ENCODE results near the gene TMEM272.

Gene TMEM272

DNA sequence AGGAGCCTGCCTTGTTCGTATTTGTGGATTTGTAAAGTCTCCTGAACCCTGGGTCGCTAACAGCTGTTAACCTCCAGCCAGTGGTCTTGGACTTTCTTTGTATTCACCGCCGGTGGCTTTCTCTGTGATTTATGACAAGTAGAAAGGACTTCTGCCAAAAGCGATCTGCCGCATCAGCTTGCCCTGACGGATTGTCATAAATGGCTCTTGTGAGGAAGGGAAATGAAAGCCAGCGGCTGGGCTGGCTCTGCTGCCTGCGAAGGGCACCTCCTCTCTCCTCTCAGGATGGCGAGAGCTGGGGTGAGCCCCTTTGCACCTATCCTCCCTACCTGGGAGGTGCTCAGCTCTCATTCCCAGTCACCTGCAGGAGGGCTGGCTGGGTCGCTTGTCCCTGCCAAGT lies 66.6 kb downstream of the TMEM272 start:
- no peak for DNase-seq

DNA sequence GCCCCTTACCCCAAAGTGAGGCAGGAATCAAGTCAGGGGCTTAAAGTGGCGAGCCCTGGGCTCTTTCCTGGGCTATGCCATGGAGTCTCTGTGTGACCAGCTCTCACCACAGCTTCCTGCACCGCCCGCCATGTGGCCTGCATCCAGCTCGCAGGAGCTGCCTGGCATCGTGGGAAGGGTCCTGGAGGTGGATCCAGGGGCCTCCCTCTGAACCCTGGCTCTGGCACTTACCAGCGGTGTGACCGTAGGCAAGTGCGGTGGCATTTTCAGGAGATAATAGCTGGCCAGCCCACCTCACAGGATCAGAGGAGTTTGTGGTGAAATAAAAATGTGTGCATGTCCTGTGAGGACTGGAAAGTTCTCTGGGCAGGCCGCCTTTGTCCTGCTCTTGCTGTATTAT lies 67.1 kb downstream of the TMEM272 start:
- DNase-seq, result no peak

DNA sequence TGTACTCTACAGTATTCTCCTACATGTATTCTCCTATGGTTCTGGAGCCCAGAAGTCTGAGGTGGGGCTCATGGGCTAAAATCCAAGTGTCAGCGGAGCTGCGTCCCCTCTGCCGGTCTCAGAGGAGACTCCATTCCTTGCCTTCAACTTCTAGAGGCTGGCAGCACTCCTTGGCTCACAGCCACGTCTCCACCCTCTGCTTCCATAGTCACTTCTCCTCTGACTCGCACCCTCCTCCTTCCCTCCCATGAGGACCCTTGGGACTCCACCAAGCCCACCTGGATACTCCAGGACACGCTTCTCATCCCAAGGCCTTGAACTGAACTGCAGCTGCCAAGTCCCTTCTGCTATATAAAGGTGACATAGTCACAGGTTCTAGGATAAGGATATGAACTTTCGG lies 68.8 kb downstream of the TMEM272 start:
- no peak for DNase-seq

DNA sequence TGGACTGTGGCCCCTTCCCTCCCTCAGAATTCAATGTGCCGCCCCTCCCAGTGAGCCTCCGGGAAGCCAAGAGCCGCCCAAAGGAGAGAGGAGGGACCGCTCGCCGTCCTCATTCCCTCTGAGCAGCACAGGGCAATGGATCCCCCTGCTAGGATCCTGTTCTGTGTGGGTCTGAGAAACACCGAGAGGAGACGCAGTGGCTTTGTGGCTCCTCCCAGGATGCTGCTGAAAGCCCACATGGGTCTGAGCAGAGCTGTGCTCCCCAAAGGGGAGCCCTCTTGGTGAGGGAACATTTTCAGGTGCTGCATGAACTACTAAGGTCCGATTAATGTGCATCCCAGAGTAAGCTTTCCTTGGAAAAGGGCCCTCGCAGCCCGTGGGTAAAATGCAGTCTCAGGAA lies 71.5 kb downstream of the TMEM272 start:
- no peak for DNase-seq

DNA sequence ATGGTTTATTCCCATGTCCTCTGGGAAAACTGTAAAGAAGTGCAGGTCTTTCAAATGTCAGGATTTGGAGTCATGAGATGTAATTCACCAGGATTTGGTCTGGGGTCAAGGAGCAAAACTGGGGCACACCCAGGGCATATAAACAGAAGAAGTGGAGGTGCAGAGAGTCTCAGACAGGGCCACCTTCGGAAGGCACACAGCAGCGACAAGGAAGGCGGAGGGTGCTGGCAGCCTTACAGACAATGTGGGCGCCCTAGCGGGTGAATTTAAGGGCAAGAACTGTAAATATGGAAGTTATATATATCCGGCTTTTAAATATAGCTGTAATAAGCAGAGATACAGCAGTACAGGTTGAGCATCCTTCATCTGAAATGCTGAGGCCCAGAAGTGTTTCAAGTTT lies 72.2 kb downstream of the TMEM272 start:
- DNase-seq, result no peak

DNA sequence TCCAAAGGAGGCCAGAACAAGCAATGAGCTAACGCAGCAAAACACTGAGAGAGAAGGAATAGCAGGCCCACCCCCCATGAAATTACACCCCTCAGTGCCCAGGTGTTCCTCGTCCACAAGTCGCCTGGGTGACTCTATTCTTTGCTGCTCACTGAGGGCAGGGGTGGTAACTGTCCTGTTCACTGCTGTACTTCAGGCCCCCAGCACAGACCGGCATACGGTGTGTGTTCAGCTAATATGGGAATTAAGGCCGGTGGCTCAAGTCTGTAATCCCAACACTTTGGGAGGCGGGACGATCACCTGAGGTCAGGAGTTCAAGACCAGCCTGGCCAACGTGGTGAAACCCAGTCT lies 72.9 kb downstream of the TMEM272 start:
- DNase-seq, result no peak

DNA sequence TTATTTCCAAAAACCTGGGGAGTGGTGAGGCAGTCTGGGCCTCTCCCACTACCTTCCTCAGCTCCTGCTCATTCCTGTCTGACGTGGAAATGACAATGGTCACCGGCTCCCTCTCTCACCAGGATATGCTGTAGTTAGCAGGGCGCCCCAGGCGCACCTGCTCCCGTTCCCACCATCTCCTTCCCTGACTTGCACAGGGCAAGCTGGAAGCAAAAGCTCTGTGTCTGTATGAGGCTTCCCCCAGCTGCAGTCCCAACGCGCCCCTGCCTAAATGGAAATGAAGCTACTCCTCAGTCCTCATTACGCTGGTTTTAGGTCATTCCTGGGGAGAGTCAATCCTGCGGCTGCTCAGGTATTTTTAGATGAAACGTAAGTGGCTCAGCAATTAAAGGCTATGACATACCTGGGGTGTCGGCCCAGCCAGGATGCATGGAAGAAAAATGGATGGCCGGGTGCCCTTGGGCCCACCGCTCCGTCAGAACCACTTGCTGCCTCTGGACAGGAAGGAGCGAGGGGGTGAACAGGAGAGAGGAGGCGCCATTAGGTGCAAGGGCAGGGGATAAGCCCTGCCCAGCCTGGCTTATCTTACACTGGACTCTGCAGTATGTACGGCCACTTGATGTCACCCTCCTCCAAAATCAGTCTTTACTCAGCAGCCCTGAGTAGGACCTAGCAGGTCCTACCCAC lies 73.4 kb downstream of the TMEM272 start:
- DNase-seq, result no peak

DNA sequence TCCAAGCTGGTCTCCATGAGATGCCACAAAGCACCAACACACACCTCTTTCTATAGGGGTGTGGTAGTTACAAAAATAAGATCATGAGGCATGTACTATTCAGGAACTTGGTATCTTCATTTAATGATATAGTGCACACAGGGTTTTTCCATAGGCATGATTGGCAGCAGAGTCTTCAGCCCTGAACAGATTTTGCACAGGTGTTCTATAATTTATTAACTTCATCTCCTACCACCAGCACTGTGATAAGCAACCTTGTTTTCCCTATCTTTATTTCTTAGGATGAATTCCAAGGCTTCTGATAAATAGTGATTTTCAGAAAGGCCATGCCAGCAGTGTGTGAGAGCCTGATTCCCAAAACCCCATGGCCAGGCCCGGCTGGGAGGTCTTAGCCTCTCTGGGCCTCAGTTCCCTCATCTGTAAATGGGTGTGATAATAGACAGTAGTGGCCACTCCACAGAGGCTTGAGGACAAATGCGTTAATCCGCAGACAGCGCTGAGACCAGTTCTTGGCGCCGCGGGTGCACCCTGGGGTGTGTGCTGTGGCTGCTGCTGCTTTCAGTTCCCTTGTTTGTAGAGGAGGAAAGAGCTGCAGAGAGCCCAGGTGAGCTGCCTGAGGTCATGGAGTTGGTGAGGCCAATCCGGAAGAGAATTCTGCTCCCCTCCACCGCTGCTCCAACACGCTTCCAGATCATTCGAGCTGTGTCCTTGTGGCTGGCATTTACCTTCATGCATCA lies 74.1 kb downstream of the TMEM272 start:
- no peak for DNase-seq

DNA sequence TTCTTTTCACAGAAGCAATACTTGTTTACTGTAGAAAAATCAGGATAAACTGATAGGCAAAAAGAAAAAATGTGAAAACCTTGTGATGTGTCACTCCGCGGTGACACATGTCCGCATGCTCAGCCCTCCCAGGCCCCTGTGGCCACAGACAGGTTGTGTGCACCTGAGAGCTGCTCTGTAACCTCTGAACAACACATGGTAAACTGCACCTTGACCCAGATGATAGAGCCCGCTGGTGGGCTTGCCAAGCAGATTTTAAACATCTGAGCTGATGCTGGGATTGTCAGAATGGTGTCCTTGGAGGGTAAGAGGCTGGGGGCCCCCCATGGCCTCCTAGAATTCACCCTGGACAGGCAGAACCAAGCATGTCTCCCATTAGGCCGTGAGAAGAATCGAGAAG lies 74.8 kb downstream of the TMEM272 start:
- DNase-seq, result no peak

DNA sequence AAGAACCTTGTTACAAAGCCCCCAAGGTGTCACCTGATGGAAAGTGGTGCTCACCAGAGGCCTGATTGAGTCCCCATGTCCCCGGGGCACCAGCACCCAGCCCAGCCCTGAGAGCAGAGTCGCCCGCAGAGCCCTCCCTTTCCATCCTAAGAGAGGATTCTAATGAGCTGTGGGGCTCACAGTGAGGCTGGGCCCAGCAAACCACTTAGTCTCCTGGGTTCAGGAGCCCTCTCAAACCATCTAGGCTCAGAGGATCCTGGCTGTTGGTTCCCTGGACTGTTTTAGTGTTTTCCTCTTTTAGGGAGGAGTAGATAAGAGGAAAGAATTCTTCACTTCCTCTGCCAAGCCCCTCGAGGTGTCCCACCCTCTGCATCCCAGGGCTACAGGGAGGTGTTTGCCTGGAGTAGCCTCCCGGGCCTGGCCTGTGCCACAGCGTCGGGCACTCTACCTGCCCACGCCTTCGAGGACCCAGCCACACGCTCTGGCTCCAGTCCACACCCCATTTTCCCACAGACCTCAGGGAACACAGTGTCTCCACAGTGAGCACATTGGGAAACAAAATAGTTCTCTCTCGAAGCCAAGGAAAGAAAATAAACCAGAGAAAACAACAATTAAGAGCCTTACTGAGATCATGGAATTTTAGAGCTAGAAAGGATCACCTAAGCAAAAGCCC lies 75.4 kb downstream of the TMEM272 start:
- no peak for DNase-seq

DNA sequence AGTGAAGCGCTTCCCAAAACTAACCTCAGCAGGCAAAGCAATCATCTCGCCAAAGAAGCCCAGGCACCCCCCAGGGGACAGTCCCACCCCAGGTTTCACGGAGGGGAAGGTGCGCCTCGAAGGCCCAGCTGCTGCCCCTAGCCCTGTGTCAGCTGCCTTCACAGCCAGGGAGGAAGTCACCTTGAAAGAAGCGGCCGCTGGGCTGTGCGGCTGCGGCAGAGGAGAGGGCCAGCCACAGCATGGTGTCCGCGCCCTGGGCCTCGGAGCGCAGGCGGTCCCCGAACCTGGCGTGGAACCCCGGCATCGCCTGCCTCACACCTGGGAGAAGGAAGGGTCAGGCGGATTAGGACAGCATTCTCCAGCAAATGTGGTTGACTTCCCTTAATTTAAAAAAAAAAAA lies 76.0 kb downstream of the TMEM272 start:
- DNase-seq, result no peak

DNA sequence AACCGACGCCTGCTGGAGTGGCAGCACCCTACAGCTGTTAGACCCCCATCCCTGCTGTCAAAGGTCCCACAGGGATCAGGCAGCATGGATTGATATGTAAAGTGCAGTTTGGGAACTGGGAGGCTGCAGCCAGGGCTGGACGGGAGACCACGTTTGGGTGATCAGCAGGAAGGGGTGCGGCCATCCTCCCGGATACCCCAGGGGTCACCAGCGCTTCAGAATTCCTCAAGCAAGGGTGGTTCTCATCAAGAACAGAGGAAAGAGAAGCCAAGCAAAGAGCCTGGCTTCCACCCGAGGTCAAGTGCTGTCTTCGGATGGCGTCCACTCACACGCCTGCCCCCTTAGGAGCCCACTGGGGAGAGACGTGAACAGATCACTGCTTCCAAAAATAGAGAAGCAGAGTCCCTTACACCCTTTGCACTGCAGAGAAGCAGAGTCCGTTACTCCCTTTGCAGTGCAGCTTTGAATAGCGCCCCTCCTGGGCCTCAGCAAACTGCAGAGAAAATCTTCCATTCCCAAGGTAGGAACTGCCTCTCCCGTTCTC lies 76.5 kb downstream of the TMEM272 start:
- no peak for DNase-seq

DNA sequence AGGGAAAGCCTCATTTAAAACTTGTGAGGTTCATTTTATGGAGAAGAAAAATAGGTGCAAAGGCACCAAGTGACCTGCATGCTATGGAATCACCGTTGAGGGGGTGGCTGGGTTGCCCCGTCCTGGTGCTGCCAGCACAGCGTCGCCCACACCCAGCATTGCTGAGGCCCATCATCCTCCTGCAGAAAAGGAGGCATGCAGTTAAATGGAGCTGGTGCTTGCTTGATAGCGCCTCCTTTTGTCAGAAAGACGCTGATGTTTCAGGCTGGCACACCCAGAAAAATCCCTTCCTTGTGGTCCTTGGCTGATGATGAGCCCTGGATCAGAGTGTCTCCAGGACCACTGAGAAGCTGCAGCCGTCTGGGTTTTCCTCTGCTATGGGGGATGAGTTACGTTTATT lies 77.9 kb downstream of the TMEM272 start:
- no peak for DNase-seq

DNA sequence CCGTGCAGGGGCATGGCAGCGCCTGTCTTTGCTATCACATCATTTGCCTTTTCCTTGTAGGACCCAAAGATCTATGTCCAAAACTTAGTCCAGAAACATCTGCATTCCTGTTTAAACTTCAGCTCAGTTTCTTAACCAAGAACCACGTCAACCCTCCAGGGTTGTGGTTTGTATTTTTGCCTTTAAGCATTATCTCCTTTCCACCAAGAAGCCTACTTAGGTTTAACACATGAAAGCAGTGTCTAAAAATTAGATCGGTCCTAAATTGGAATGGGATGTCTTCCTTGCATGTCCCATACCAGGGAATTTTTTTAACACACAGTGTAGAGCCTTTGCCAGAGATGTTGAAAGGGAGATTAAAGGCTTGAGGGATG lies 79.8 kb downstream of the TMEM272 start:
- DNase-seq, result no peak

DNA sequence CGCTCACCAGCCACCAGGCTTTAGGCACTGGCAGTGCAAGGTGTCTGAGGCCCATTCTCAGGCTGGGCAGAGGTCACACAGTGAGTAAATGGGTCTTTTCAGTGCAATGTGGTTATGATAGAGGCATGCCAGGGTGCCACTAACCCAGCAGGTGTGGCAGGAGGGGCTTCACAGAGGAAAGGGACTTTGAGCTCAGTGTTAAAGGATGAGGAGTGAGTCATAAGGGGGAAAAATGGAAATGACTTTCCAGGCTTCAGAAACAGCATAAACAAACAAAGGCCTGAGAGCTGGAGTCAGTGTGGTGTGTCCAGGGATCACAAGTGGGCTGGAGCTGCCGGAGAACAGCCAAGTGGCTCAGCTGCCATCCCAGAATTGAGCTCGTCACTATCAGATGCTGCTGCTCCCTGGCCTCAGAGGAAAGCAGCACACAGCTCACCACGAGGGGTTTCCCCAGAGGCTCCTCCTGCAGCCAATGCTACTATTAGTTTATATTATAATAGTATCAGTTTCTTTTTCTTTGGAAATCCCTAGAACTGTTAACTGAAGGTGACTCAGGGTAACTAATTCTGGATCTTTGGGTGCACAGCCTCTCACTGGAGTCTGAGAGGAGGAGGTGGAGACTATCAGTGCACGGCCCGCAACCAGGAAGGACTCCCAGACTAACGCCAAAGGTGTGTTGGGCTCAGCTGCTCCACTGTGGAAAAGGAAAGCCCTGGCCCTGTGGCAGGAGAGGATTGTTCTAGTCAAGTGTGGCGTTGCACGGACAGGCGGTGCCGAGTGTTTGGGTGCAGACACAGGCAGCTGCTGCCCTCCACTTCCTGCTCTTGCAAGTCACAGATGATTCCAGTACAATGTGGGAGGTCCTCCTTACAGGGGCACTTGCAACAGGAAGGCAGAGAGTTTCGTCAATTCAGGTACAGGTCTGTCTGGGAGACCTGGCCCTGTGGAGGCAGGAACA lies 80.5 kb downstream of the TMEM272 start:
- DNase-seq, result peak; percentile 87

DNA sequence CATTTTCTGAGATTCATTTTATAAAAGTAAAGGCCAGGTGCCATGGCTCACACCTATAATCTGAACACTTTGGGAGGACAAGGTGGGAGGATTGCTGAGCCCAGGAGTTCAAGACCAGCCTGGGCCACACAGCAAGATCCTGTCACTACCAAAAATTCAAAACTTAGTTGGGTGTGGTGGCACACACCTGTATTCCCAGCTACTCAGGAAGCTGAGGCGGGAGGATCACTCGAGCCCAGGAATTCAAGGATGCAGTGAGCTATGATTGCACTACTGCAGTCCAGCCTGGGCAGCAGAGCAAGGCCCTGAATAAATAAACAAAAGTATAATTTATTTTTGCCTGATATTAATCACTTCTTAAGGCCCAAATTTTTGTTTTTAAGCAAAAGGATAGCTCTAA lies 81.5 kb downstream of the TMEM272 start:
- DNase-seq, result no peak
